ENCODE results near the gene CXCR6. TPM values are rescaled to one million over a fixed set of nuclear protein-coding genes. Genes with fewer than 3 reads are reported as not detected.

The CXCR6 gene
- total and polyA plus RNA-seq, 2 of the 13 experiments (the other 11 are each of a cell fraction or from before 2014, with no cell fraction given), result not detected

DNA sequence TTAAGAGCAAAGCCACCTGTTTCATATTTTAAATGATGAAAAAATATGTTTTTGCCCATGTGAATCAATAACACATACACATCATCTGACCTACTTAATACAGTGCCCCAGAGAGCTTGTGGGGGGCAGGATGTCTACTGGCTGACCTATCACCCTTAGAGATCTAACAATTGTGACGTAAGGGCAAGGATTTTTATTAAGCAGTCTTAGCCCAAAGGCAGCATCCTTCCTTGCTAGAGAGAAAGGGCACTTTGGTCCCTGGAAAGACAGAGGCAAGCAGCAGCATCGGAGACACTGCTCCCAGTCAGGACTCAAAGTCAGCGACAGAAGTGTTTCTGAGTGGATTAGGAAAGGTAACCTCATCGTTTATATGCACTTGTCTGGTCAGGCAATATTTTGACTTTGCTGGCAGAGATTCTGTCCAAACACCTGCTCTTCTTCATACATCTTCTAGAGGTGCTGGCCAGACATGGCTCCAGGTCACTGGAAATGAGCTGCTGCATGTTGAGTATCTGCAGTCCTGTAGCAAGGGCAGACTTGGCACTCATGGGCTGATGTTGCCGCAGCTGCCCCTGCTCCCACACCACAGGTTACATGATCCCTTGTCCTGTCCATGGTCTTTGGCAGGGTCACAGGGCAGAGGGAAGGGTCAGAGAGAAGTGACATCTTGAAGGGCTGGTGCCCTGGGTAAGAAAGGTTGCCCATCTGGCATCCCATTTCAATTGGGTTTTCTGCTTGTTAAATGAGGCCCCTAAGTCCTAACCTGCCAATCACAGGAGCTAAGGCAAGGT lies 1.8 kb downstream of the CXCR6 start (continued):
- TF ChIP-seq, protein P1, sequence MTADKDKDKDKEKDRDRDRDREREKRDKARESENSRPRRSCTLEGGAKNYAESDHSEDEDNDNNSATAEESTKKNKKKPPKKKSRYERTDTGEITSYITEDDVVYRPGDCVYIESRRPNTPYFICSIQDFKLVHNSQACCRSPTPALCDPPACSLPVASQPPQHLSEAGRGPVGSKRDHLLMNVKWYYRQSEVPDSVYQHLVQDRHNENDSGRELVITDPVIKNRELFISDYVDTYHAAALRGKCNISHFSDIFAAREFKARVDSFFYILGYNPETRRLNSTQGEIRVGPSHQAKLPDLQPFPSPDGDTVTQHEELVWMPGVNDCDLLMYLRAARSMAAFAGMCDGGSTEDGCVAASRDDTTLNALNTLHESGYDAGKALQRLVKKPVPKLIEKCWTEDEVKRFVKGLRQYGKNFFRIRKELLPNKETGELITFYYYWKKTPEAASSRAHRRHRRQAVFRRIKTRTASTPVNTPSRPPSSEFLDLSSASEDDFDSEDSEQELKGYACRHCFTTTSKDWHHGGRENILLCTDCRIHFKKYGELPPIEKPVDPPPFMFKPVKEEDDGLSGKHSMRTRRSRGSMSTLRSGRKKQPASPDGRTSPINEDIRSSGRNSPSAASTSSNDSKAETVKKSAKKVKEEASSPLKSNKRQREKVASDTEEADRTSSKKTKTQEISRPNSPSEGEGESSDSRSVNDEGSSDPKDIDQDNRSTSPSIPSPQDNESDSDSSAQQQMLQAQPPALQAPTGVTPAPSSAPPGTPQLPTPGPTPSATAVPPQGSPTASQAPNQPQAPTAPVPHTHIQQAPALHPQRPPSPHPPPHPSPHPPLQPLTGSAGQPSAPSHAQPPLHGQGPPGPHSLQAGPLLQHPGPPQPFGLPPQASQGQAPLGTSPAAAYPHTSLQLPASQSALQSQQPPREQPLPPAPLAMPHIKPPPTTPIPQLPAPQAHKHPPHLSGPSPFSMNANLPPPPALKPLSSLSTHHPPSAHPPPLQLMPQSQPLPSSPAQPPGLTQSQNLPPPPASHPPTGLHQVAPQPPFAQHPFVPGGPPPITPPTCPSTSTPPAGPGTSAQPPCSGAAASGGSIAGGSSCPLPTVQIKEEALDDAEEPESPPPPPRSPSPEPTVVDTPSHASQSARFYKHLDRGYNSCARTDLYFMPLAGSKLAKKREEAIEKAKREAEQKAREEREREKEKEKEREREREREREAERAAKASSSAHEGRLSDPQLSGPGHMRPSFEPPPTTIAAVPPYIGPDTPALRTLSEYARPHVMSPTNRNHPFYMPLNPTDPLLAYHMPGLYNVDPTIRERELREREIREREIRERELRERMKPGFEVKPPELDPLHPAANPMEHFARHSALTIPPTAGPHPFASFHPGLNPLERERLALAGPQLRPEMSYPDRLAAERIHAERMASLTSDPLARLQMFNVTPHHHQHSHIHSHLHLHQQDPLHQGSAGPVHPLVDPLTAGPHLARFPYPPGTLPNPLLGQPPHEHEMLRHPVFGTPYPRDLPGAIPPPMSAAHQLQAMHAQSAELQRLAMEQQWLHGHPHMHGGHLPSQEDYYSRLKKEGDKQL (CRISPR knock-in tag; IDR thresholded peaks at IDR 0.05; ENCODE audit: low read depth), result no peak
- no peak for TF ChIP-seq ZNF251 (CRISPR knock-in tag; IDR thresholded peaks at IDR 0.05)
- TF ChIP-seq RELA (CRISPR knock-in tag; IDR thresholded peaks at IDR 0.05), result no peak
- TF ChIP-seq, protein P2, sequence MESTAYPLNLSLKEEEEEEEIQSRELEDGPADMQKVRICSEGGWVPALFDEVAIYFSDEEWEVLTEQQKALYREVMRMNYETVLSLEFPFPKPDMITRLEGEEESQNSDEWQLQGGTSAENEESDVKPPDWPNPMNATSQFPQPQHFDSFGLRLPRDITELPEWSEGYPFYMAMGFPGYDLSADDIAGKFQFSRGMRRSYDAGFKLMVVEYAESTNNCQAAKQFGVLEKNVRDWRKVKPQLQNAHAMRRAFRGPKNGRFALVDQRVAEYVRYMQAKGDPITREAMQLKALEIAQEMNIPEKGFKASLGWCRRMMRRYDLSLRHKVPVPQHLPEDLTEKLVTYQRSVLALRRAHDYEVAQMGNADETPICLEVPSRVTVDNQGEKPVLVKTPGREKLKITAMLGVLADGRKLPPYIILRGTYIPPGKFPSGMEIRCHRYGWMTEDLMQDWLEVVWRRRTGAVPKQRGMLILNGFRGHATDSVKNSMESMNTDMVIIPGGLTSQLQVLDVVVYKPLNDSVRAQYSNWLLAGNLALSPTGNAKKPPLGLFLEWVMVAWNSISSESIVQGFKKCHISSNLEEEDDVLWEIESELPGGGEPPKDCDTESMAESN (CRISPR knock-in tag; conservative IDR thresholded peaks at IDR 0.05), result no peak
- TF ChIP-seq, protein P3, sequence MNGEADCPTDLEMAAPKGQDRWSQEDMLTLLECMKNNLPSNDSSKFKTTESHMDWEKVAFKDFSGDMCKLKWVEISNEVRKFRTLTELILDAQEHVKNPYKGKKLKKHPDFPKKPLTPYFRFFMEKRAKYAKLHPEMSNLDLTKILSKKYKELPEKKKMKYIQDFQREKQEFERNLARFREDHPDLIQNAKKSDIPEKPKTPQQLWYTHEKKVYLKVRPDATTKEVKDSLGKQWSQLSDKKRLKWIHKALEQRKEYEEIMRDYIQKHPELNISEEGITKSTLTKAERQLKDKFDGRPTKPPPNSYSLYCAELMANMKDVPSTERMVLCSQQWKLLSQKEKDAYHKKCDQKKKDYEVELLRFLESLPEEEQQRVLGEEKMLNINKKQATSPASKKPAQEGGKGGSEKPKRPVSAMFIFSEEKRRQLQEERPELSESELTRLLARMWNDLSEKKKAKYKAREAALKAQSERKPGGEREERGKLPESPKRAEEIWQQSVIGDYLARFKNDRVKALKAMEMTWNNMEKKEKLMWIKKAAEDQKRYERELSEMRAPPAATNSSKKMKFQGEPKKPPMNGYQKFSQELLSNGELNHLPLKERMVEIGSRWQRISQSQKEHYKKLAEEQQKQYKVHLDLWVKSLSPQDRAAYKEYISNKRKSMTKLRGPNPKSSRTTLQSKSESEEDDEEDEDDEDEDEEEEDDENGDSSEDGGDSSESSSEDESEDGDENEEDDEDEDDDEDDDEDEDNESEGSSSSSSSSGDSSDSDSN (CRISPR knock-in tag; IDR thresholded peaks at IDR 0.05), result no peak
- no peak for TF ChIP-seq CREB1 (IDR thresholded peaks at IDR 0.05)
- no peak for TF ChIP-seq CREB1 (CRISPR knock-in tag; IDR thresholded peaks at IDR 0.05)
- TF ChIP-seq, protein P4, sequence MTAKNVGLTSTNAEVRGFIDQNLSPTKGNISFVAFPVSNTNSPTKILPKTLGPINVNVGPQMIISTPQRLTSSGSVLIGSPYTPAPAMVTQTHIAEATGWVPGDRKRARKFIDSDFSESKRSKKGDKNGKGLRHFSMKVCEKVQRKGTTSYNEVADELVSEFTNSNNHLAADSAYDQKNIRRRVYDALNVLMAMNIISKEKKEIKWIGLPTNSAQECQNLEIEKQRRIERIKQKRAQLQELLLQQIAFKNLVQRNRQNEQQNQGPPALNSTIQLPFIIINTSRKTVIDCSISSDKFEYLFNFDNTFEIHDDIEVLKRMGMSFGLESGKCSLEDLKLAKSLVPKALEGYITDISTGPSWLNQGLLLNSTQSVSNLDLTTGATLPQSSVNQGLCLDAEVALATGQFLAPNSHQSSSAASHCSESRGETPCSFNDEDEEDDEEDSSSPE (CRISPR knock-in tag; IDR thresholded peaks at IDR 0.05), result no peak
- no peak for TF ChIP-seq TOPORS (CRISPR knock-in tag; IDR thresholded peaks at IDR 0.05)
